G401 (cell line): Measurements from ENCODE around the gene OR2T3. TPM values are rescaled to one million over a fixed set of nuclear protein-coding genes. Genes with fewer than 3 reads are reported as not detected.
"Not testable (repeated sequence)": the region's sequence is repeated elsewhere in the genome, so short reads cannot be mapped to it uniquely, and the experiment has no call there.

Experiments used
- DNase-seq: peaks from one replicate; pipeline ENCODE4 v3.0.0-alpha.2; 2015; ENCODE audit warnings: low spot score
- in situ Hi-C: cut with HindIII; loops from 2 replicates; pipeline ENCODE4 v1.10.0; 2016; ENCODE audit warnings: low sequenced_read_pairs, mixed read lengths
- total RNA-seq: library from RNA; depleted of rRNA; stranded (reverse); fragments of >200 nt; shearing (Covaris generic); gene quantifications from 2 replicates; pipeline ENCODE4 v1.2.3, GENCODE V29; 2014; rRNA removed

Gene OR2T3, protein sequence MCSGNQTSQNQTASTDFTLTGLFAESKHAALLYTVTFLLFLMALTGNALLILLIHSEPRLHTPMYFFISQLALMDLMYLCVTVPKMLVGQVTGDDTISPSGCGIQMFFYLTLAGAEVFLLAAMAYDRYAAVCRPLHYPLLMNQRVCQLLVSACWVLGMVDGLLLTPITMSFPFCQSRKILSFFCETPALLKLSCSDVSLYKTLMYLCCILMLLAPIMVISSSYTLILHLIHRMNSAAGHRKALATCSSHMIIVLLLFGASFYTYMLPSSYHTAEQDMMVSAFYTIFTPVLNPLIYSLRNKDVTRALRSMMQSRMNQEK
- total RNA-seq: not detected in 2 replicates

DNA sequence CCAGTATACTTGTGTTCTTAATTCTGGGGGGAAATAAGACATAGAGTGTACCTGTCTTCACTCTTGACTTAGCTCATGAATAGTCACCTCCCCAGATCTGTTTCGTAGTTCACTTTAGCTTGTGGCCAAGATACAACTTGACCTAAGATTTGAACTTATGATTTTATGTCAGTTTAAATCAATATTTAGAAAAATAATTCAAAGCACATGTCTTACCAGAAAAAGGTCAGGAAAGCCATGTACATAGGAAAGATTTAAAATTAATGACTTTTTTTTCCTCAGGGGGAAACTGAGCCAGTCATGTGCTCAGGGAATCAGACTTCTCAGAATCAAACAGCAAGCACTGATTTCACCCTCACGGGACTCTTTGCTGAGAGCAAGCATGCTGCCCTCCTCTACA, at the start of gene OR2T3:
Gene OR2T3, plus strand, starts transcription at position 301 of the 400 bp plus-strand sequence. Its CDS starts 0 bp downstream, at position 301.
- DNase-seq, in situ Hi-C loops: not testable (repeated sequence)

- in situ Hi-C loops, DNase-seq: not testable (repeated sequence)
These were observed 45.5 kb upstream of the OR2T3 start for GRCh38 chr1:248427526-248428191.

DNA sequence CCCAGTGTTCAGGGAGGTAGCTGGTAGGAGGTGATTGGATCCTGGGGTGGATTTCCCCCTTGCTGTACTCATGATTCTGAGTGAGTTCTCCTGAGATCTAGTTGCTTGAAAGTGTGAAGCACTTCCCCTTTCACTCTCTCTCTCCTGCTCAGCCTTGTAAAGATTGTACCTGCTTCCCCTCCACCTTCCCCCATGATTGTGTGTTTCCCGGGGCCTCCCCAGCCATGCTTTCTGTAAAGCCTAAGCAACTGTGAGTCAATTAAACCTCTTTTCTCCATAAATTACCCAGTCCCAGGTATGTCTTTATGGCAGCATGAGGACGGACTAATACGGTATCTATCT, 45.0 kb upstream of the OR2T3 start:
- DNase-seq, in situ Hi-C loops: not testable (repeated sequence)

DNA sequence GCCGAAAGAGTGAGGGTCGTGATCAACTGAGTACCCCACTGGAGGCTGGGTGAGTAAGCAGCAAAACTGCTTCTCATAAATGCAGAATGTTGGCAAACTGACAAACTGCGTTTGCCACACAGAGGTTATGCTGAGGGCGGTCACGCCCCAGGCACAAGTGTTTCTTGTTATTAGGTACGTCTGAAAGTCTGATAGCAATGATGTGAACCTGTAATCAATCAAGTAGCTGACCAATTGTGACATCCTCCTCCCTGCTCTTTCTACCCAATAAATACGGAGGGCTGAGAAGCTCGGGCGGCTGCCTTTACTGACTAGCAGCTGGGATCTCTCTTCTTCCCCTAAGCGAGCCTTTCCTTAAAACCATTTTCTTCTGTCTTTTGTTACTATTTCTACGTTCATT, 41.5 kb upstream of the OR2T3 start:
- DNase-seq, in situ Hi-C loops: not testable (repeated sequence)

DNA sequence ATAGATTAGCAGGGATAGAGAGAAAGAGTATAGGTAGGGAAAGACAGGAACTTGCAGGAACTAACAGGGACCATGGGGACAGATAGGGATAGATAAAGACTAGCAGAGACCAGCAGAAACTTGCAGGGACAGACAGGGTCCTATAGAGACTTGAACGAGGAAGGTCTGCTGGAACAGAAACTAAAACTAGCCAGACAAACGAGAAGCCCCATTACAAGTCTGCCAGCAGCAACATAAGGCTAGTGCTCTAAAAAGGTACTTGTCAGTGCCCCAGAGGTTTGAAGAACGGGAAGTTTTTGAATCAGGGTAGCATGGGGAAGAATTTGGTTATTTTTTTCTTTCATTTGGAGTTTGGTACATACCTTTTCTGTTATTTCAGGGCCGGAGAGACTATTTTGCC, 41.0 kb upstream of the OR2T3 start:
- DNase-seq, in situ Hi-C loops: not testable (repeated sequence)

DNA sequence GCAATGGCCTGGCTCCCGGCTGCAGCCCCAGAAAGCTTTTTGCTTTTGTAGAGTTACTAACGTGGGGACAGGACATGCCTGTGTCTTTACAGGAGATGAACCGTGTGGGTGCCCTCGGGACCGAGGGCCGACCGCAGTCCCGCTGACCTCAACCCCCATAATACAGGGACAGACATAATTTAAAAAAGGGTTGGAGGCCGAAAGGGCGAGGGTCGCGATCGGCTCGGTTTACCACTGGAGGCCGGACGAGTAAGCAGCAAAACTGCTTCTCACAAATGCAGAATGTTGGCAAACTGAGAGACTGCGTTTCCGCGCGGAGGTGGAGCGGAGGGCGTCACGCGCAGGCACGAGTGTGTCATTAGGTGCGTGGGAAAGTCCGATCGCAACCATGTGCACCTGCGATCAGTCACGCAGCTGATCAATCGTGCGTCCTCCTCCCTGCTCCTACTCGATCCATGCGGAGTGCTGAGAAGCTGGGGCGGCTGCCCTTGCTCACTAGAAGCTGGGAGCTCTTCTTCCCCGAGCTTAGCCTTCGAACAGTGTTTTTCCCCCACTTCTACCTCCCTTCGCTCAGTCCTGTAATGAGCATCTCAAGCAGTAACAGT, 39.2 kb upstream of the OR2T3 start:
- DNase-seq, in situ Hi-C loops: not testable (repeated sequence)

DNA sequence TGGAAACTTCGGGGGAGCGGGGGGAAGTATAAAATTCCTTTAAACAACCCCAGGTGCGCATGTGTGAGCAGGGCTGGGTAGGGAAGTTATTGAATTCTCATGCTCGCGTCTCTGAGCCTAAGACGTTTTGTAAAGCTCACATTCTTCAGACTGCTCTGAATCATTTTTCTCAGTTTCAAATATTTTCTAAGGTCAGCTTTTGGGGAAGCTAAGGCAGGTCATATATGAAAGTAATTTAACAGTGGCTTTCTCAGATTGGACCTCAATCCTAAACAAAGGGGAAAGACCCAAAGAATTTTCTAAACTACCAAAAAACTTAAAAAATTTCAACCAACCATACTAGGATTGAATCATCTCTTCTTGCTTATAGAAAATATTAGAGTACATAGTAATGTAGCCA, 38.2 kb upstream of the OR2T3 start:
- in situ Hi-C loops, DNase-seq: not testable (repeated sequence)

DNA sequence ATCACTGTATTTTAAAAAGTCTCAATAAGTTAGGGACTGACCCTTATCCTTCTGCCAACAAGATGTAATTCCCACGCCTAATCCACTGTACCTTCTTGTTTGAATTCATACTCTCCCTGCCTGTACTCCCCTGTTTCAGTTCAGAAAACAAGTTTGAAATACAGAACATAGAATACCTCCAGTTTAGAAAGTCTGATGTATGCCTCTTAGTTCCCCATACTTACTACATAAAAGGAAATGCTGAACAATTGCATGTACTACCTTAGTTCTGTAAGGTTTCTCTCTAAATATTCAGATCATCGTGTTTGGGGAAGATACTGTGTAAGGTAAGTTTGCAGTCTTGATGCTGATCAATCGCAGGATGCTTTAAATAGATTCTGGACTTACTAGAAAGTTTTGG, 36.8 kb upstream of the OR2T3 start:
- DNase-seq, in situ Hi-C loops: not testable (repeated sequence)

GRCh38 chr1:248438668-248439067, 34.5 kb upstream of the OR2T3 start:
- DNase-seq, in situ Hi-C loops: not testable (repeated sequence)

GRCh38 chr1:248439283-248439682, 33.9 kb upstream of the OR2T3 start:
- DNase-seq, in situ Hi-C loops: not testable (repeated sequence)

GRCh38 chr1:248442500-248443277, 30.5 kb upstream of the OR2T3 start:
- in situ Hi-C loops, DNase-seq: not testable (repeated sequence)

GRCh38 chr1:248444603-248445002, 28.5 kb upstream of the OR2T3 start:
- DNase-seq, in situ Hi-C loops: not testable (repeated sequence)

GRCh38 chr1:248445399-248445798, 27.8 kb upstream of the OR2T3 start, which contains the start of gene OR2T2:
Gene OR2T2, plus strand, starts transcription at chr1:248445637. Its CDS starts 7,161 bp downstream, at chr1:248452798.
- DNase-seq, in situ Hi-C loops: not testable (repeated sequence)

DNA sequence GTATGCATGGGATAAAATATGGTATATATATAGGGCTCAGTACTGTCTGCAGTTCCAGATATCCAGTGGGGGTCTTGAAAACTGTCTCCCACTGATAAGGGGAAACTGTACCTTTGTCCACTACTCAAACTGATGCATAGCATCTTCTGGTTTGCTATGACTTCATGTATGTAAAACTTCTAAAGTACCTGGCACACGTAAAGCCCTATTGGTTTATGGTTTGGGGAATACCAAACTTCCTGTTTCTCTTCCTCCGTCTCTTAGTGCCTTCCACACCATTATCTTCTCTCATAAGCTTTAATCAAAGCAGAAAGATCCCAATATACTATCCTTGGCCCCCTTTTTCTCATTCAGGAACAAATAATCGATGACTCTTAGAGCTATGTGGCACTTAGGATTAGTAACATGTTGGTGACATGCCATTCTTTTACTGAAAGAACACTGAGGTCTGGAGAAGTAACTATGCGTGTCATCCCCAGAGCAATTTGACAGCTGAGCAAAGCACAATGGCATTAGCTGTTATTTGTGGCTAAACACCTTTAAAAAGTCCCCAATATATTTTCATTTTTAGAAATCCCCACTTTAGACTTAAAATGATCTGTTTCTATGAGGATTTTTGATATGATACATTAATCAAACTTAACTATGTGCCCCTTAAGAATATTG, 24.6 kb upstream of the OR2T3 start:
- DNase-seq, in situ Hi-C loops: not testable (repeated sequence)

DNA sequence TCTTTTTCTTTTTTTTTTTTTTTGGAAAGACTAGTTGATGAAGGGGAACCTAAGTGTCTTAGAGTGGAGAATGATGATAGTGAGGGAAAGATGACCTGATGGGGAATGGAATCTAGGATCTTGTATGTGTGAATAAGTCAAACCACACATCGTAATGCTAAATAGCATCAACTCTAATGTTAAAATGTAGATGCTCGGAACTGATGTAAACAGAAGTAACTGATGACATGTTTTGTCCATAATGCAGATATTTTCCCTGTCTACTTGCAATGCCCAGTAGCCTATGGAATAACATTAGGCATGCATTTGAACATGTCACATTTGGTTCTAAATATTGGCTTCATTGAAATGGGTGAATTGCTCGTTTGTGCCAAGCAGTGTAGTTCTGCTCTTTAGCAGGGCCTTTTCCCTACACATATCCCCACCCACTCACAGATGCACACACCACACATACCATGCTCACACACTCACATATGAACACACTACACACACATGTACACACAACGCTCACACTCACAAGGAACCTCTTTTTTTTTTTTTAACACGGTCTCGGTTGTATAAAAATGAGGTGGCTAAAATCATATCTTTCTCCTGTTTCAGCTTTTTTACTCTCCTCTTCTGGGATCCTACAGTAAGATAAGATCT, 23.2 kb upstream of the OR2T3 start:
- DNase-seq, in situ Hi-C loops: not testable (repeated sequence)

GRCh38 chr1:248450466-248451145, 22.5 kb upstream of the OR2T3 start:
- in situ Hi-C loops: not testable (repeated sequence)

GRCh38 chr1:248453619-248454018, 19.5 kb upstream of the OR2T3 start:
- DNase-seq, in situ Hi-C loops: not testable (repeated sequence)

More at GRCh38 chr1:248450466-248451145, 22.5 kb upstream of the OR2T3 start:
- not testable (repeated sequence) for DNase-seq

DNA sequence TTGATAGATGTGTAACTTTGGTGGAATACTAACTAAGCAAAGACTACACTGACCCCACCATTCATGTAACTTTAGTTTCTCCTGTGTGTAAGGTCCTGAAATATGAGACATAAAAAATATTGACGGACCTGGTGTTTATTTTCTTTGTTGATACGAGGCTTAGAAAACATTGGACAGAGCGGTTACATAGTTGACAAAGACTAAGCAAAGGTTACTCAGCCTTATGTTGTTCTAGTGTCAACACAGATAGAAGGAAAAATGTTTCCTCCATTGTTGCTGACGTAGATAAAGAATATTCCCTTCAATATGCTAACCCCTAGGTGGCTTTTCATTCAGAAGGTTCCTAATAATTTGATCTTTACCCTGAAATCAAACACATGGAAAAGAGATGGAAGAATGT, 18.1 kb upstream of the OR2T3 start:
- in situ Hi-C loops, DNase-seq: not testable (repeated sequence)
